ENCODE measurements around the gene ZDHHC20. TPM values are rescaled to one million over a fixed set of nuclear protein-coding genes. Genes with fewer than 3 reads are reported as not detected.

ZDHHC20 gene
- polyA plus RNA-seq, 3 donors = 28.1 to 67.8 (median 66.8) TPM

GRCh38 chr13:21336609-21337349, 122.3 kb downstream of the ZDHHC20 start:
- Histone ChIP-seq H3K4me1 (ENCODE audit: control insufficient read depth in 1 of 2, insufficient read depth in 2 of 2, low read length in 2 of 2) (no peaks in the 10 kb centered on the region), H3K27me3 (ENCODE audit: control insufficient read depth in 2 of 2, insufficient read depth in 2 of 2, low read length in 2 of 2) (no peaks in the 10 kb centered on the region), H3K27ac (ENCODE audit: low read depth in 1 of 2, low read length in 2 of 2) (no peak overlapping the region), H3K9ac (ENCODE audit: insufficient read depth, low read length, poor library complexity, severe bottlenecking) (no peak overlapping the region), H3K36me3 (replicated peaks in 1 of 2; ENCODE audit: control insufficient read depth in 1 of 2, insufficient read depth in 2 of 2, low read length in 2 of 2) (no peaks in the 10 kb centered on the region), H3K9me3 (replicated peaks in 1 of 2; ENCODE audit: control insufficient read depth in 1 of 2, insufficient read depth in 1 of 2, low read length in 2 of 2) (peaks cover 0 to 5% of the 10 kb centered on the region in 2 donors), H3K4me3 (replicated peaks in 1 of 3; ENCODE audit: low read depth in 2 of 3, low read length in 3 of 3) (no peak overlapping the region), H3K4me2 (replicated peaks; ENCODE audit: extremely low read depth, low read length, poor library complexity, severe bottlenecking) (no peak overlapping the region), H2AFZ (ENCODE audit: insufficient read depth, low read depth, low read length, poor library complexity, severe bottlenecking) (no peak overlapping the region), H3K79me2 (ENCODE audit: insufficient read depth, low read length) (no peaks in the 10 kb centered on the region), H4K20me1 (ENCODE audit: insufficient read depth, low read length) (no peaks in the 10 kb centered on the region)
- DNase-seq = no peak
- no peak for TF ChIP-seq CTCF (IDR thresholded peaks at IDR 0.05)
- Mint-ChIP-seq H3K4me1 (peaks cover 2% of the 10 kb centered on the region), H3K4me3 (no peak overlapping the region), H3K27ac (peak overlapping the region in 1 of 7 donors; percentile 44), H3K9me3 (peaks cover 0 to 7% (median 3%) of the 10 kb centered on the region in 7 donors), H3K27me3 (ENCODE audit: low read depth in 3 of 3) (peaks cover 0 to 1% (median 0%) of the 10 kb centered on the region in 3 donors), H3K36me3 (no peaks in the 10 kb centered on the region)
- 94% methylated on average over 10 of the region's 10 CpGs for WGBS (ENCODE audit: insufficient coverage)
- intact Hi-C loops (cut with micrococcal nuclease) = no loop called here

GRCh38 chr13:21333186-21333585, 125.9 kb downstream of the ZDHHC20 start:
- Mint-ChIP-seq H3K9me3 (peaks cover 0 to 7% (median 3%) of the 10 kb centered on the region in 7 donors), H3K27me3 (ENCODE audit: low read depth in 3 of 3) (peaks cover 0 to 2% (median 0%) of the 10 kb centered on the region in 3 donors), H3K27ac (no peak overlapping the region), H3K4me3 (no peak overlapping the region), H3K4me1 (peaks cover 7% of the 10 kb centered on the region), H3K36me3 (peaks cover 0 to 7% of the 10 kb centered on the region in 2 donors)
- H3K4me1 ChIP-seq (ENCODE audit: control insufficient read depth in 1 of 2, insufficient read depth in 2 of 2, low read length in 2 of 2) = no peaks in the 10 kb centered on the region
- no peaks in the 10 kb centered on the region for H4K20me1 ChIP-seq (ENCODE audit: insufficient read depth, low read length)
- H3K79me2 ChIP-seq (ENCODE audit: insufficient read depth, low read length) = no peaks in the 10 kb centered on the region
- no peaks in the 10 kb centered on the region for H3K36me3 ChIP-seq (replicated peaks in 1 of 2; ENCODE audit: control insufficient read depth in 1 of 2, insufficient read depth in 2 of 2, low read length in 2 of 2)
- intact Hi-C loops (cut with micrococcal nuclease) = no loop called here
- DNase-seq = no peak
- no peak overlapping the region for H2AFZ ChIP-seq (ENCODE audit: insufficient read depth, low read depth, low read length, poor library complexity, severe bottlenecking)
- no peaks in the 10 kb centered on the region for H3K27me3 ChIP-seq (ENCODE audit: control insufficient read depth in 2 of 2, insufficient read depth in 2 of 2, low read length in 2 of 2)
- H3K9ac ChIP-seq (ENCODE audit: insufficient read depth, low read length, poor library complexity, severe bottlenecking) = no peak overlapping the region
- H3K9me3 ChIP-seq (replicated peaks in 1 of 2; ENCODE audit: control insufficient read depth in 1 of 2, insufficient read depth in 1 of 2, low read length in 2 of 2) = peaks cover 0 to 5% of the 10 kb centered on the region in 2 donors
- no peak overlapping the region for H3K4me3 ChIP-seq (replicated peaks in 1 of 3; ENCODE audit: low read depth in 2 of 3, low read length in 3 of 3)
- no peak overlapping the region for H3K4me2 ChIP-seq (replicated peaks; ENCODE audit: extremely low read depth, low read length, poor library complexity, severe bottlenecking)
- no peak overlapping the region for H3K27ac ChIP-seq (ENCODE audit: low read depth in 1 of 2, low read length in 2 of 2)
- TF ChIP-seq CTCF (IDR thresholded peaks at IDR 0.05) = no peak
- WGBS (ENCODE audit: insufficient coverage) = no CpG with 5 or more reads among the region's 2 CpGs

Measured in CD14-positive monocyte (primary cell).